DMS79 (cell line): ENCODE data around the gene IMMP2L.

Experiments
- DNase-seq: peaks from one replicate; lab custom pipeline; 2025; lab: John Stamatoyannopoulos, UW

Gene IMMP2L

DNA sequence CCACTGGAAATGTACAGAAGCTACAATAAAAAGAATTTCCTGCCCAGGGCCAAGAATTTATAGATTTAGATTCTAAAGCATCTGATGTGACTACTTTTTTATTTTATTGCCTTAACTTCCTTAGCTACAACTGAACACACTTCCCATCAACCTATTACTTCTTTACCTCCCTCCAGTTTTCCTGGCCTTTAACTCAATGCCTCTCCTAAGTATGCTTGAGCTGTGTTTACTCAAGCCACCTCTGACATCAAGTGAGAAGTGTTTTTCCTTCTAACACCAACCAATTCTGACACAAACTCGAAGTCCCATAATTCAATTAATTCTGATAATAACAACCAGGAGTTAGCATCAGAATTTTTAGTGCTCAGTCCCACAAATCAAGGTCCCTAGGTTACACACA lies 170.0 kb downstream of the IMMP2L start:
- DNase-seq, result no peak

DNA sequence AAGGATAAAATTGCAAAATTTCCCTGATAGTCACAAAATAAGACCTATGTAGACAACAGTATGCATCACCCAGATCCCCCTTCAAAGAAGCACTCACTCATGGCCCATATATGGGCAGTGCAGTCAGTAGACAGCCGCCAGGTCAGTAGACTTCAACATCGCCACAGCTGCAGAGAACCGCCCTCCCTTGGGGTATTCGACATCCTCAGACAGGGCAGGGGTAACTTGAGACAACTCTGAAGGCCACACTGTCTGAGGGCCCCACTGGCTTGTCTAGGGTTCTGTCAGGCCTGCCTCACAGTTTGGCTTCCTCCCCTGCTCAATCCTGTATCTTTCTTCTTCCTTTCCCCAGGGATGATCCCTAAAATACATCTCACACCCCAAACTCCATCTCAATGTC lies 172.3 kb downstream of the IMMP2L start:
- no peak for DNase-seq

DNA sequence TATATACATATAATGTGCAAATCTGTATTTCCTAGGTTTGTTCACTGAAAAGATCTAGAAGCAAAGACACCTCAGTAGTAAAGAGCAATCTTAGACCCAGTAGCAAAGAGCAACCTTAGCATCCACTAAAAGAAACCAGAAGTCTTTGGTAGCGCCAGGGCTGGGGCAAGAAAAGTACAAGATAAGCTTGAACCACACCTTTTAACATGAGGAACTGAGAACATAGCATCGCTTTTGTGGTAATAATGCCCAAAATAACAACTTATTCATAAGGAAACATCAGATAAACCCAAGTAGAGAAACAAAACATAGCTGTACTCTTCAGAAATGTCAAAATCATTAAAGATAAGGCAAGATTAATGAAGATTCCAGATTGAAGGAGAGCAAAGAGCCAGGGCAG lies 173.4 kb downstream of the IMMP2L start:
- DNase-seq, result no peak

DNA sequence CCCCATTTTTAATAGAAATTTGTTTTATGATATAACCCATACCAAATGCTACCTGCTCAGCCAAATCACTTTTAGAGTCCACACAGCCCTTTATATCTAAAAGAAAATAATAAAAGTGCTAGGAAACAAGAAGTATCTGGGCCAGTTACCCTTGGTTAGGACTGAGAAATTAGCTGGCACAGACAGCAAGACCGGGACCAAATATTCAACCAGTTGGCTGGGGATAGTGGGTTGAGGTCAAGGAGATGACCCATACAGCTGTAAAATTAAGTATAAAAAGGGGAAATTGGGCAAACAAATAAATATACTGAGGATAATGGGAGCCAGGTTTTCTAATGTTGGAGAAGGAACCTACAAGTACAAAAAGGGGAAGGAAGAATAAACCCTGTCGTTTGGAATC lies 174.3 kb downstream of the IMMP2L start:
- DNase-seq, result no peak

DNA sequence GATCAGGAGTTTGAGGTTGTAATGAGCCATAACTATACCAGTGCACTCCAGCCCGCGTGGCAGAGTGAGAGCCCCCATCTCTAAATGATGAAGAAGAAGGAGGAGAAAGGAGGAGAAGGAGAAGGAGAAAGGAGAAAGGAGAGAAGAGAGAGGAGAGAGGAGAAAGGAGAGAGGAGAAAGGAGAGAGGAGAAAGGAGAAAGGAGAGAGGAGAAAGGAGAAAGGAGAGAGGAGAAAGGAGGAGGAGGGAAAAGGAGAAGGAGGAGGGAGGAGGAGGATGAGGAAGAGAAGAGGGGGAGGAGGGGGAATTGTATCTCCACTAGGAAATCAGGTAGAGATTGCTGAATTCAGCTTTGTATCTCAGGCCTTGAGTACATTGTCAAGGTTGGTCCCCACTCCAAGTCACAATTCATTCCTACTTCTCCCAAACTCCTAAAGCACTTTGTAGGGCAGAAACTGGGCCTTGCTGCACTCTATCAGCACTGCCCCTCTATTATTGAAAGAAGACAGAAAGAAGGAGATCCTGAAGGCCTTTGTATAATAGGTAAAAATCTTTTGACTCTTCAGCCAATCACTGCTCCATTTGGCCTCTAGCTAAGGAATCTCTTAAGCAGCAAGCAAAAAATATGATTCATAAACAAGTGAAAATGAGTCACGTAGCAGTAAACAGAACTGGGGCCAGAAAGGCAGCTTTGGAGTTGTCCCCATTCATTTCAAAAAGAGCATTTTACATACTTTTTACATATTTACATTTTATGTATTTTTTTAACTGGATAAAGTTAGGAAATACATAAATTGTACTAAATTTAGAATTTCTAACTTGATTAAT lies 178.0 kb downstream of the IMMP2L start:
- no peak for DNase-seq

DNA sequence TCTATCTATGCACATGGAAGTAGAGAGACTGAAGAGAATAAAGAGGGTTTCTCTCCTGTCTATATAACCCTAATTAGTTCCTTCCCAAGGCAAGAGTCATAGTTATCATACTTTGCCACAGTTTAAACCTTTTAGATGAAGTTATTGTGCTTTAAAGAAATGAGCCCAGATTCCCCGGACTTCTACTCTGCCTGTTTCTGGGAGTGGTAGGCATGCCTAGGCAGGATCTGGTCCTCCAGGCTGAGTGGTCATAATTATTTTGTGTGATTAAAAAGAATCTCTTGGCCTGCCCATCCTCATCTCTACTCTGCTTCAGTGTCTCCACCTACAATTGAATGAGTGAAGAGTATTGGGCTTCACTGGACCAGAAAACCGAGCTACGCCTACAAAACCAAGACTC lies 179.2 kb downstream of the IMMP2L start:
- no peak for DNase-seq

DNA sequence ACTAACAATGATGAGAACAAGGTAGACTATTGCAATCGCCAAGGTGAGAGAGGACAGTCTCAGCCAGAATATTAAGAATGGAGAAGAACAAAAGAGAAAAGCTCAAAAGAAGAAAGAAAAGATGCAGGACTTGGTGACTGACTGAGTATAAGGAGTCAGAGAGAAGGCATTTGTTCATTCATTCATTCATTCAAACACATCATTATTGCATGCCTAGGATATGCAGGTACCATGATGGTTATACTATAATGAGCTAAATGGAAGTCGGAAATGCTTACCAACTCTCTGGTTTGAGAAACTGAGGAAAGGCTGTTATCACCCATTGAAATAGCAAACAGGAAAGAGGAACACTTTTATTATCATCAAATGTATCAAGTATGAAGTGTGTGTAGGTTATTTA lies 180.7 kb downstream of the IMMP2L start:
- DNase-seq, result no peak

DNA sequence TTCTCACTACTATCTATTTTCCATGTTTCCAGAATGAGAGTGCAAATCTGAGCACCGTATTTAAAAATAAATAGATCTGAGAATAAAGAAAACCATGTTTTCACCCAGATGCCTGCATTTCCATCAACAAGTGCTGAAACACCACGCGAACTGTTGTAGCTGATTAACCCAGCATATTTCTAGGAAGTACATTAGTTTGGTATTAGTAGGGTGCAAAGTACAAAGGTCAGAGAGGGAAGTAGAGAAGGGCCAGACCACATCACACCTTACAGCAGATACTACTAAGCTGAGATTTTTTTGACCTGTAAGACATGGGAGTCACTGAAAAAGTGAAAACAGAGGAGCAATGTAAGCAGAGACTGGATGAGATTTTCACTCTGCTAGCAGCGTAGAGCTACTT lies 181.3 kb downstream of the IMMP2L start:
- DNase-seq, result no peak

DNA sequence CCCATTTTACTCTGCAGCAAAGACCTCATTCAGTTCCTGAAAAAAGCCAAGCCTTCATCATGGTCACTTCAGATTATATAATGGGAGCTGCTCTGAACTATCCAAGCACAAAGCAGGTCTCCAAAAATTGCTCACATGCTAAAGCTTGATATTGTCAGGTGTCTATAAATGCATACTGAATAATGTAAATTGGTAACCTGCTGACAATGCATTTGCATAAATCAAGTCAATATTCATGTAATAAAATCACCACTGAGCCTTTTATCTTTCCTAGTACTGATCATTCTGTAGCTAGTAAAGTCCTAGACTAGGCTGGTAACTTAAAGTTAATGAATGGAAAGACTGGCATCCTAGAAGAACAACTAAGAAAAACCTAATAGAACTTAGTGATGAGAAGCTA lies 188.3 kb downstream of the IMMP2L start:
- DNase-seq, result no peak

DNA sequence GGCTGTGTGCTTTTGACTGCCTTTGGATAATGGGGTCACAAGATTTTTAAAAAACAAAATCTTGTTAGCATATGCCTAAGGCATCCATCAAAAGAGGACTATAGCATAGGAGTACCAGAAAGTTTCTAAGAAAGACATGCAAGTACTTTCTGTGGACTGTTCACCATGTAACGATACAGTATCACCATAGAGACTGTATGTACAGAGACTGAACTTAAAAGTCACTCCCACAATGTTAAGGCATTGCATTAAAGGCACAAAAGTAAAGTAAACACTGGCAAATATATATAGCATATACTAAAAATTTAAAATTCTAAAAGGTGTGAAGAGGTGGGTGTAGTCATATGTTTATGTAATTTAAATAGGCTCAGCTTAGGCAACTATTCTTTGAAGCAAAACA lies 190.9 kb downstream of the IMMP2L start:
- no peak for DNase-seq

DNA sequence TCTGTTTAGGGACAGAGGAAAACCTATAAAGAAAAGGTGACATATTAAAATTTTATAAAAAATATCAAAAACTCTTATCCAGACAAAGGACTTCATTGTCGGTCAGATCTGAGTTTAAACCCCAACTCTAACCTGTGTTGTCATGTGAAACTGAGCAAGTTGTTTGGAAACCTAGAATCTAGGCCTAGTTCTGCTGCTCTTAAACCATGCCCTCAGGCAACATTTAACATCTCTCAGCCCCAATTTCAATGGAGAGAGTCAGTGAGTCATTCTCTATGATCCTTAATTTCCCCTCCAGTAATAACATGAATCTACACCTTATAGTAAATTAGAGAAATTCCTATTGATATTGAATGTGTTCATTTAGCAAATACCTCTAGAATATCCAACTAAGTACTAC lies 192.3 kb downstream of the IMMP2L start:
- DNase-seq, result no peak

DNA sequence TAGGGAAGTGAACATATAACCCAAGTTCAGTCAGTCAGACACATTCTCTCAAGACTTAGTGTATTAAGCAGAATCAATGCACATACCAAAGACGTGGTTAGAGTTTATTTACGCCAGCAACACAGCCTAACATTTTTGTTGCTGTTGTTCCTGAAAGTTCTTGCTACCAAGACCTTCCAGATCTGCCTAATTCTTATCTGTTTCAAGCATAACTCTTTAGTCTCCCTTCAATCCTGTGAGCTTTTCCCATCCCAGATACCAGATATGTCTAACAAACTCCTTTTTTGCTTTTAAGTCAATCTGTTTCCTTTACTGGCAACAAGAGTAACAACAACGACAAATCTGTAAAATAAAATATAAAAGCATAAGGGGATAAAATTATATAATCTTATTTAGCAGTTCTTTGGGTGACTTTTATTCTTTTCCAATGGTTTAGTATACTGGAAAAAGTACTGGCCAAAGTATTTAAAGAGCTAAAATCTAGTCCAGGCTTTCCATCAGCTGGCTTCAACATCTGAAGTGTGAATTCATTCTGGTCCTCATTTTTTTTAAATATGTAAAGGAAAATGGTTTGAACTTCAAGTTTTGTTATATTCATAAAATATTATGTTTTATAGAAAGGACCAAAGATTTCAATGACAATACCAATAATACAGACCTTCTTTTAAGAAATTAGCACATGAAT lies 193.8 kb downstream of the IMMP2L start:
- no peak for DNase-seq

DNA sequence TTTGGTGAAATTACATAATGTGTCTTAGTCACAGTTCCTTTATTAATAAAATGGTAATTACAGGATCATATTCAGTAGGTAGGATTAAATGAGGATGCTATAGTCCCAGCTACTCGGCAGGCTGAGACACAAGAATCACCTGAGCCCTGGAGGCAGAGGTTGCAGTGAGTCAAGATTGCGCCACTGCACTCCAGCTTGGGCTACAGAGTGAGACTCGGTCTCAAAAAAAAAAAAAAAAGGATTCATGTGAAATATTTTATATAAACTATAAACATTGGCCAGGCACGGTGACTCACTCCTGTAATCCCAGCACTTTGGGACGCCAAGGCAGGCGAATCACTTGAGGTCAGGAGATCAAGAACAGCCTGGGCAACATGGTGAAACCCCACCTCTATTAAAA lies 197.9 kb downstream of the IMMP2L start:
- DNase-seq, result no peak

DNA sequence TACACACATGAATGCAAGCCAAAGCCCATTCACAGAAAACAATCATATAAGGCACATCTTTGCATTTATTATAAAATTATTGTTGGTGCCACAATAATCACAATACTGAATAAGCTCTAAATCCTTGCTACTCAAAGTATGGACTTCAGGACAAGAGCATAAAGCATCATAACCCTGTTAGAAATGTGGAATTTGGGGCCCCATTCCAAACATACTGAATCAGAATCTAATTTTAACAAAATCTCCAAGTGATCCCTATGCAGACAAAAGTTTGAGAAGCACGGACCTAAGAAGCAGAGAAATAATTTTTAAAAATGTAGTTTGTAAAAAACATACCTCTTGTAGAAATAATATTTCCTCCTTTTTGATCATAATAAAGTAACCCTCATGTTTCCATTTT lies 199.2 kb downstream of the IMMP2L start:
- DNase-seq, result no peak

DNA sequence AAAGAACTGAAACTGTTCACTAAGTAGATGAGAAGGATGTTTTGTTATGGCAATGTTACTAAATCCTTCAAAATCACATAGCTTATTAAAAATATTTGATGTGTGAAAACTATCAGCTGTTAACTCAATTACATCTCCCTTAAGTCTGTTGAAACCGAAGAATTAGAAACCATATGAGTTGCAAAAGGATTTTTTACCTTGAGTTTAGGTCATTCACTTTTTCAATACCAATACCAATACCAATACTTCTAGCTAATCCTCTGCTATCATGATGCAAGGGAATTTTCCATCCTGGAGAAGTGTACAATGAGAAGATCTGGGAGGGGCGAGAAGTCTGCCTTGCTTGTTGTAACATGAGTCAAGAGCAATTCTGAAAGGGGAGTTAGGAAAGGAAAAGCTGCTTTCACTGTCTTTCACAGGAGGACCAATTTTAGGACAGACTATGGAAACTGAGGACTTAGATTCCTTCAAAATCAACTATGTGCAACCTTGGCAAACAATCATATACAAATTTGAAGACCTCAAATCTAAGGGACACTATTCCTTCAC lies 199.7 kb downstream of the IMMP2L start:
- DNase-seq, result no peak

DNA sequence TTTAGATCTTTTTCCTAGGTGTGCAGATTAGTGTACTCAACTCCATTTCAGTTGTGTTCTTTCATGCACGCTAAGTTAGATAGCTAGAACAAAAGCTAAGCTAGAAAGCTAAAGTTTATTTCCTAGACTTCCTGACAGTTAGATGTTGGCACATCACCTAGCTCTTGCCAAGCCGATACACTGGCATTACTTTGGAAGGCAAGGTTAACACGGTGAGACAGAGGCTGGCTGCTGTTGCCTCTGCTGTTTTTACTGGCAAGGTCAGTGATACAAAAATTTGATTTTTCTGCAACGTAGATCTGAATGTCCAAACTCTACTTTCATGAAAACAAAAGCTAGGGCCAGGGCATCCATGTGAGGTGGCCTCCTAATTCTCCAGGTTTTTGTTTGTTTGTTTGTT lies 203.4 kb downstream of the IMMP2L start:
- no peak for DNase-seq

DNA sequence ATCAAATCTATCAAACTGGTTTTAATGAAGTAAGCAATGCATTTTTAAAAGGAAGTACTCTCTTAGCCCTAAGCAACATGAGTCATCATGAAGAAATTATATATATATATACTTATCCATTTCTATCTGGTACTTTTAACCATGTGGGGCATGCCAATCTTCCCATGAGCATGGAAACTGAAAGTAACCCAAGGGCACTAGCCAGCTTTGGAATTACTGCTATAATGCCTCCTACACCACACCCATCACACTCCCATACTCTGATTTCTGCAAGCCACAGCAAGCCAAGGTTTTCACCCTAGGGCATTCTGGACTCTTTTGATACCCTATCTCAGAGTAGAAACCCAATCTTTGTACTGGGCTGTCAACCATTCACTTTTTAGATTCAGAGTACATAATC lies 204.6 kb downstream of the IMMP2L start:
- DNase-seq, result no peak

DNA sequence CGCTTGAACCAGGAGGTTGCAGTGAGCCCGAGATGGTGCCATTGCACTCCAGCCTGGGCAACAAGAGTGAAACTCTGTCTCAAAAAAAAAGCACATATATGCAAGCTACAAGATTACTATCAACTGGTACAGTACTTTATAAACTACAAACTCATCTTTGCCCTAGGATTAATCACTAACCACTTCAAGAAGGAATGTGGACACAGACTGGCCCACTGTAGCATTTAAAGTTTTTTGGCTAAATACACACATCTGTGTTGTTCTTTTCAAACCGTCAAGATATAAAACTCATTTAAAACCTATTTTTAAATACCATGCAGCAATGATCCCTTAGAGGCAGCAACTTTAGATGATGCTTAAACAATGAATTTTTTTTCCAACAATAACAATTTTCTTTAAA lies 205.4 kb downstream of the IMMP2L start:
- no peak for DNase-seq

DNA sequence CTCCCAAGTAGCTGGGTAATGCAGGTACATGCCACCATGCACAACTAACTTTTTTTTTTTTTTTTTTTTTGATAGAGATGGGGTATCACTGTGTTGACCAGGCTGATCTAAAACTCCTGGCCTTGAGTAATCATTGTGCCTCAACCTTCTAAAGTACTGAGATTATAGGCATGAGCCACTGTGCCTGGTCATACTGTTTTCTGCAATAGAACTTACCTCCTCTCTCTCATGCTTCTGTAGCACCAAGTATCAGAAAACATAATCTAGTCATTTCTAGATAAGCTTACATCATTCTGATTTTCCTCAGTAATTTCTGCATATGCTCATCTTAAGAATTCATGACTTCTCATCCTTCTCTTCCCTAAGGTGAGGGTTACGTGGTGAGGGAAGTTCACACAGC lies 210.0 kb downstream of the IMMP2L start:
- no peak for DNase-seq

DNA sequence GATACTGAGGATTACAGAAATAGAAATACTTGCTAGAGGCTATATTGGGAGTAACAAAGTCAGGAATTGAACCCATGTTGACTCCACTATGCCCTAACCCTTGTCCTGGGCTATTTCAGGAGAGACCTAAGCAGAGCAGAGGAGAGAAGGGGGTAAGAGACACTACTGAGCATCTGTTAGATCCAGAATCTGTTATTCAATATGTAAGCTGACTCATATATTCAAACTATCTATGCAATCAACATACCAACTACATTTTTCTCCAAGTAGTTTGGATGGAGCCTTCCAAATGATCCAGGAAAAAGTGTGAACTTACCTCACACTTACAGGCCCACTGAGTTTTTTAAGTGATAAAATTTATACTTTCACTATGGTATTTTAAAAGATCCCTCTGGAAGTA lies 216.1 kb downstream of the IMMP2L start:
- no peak for DNase-seq

DNA sequence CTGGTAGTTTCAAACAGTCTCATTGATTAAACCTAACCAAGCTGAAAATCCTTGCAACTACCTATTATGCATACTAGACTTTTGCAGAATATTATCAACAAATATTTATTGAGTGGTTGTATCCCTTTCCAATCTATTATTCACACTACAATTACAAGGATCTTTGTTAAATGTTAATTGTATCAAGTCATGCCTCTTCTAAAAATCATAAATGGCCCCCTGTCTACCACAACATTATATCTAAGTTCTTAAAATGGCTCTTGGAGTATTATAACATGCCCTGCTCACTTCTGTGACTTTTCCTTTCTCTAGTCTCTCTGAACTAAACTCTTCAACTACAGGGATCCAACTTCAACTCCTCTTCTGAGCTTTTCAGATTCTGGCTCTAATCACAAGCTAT lies 219.3 kb downstream of the IMMP2L start:
- no peak for DNase-seq

DNA sequence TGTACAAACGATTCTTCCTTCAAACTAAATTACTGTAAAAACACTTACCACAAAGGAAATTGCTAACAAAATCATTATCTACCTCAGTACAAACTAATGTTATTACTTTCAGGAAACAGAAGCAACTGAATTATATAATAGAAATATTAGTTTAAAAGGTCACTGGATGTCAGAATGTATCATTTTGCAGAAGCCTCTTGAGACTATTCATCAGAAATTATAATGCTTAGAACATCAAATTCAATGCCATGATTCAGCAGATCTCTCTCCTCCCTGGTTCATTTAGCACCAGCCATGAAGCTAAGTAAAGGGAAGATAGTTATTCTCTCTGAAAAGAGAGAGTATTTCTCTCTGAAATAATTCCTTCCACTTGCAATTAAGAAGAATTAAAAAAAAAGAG lies 223.3 kb downstream of the IMMP2L start:
- DNase-seq, result no peak

DNA sequence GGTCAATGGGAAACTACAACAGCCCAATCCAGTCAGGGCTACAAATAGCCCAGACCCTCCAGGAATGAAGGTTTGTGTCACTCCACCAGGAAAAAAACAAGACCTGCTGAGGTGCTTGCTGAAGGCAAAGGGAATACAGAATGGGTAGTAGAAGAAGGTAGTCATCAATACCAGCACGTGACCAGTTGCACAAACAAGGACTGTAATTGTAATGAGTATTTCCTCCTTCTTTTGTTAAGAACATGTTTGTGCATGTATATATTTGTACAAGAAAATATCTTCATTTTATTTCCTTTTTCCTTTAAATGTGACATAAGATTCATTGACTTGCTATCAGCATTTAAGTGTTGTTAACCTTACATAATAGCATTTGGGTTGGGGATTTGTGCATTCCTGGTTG lies 229.3 kb downstream of the IMMP2L start:
- DNase-seq, result no peak

DNA sequence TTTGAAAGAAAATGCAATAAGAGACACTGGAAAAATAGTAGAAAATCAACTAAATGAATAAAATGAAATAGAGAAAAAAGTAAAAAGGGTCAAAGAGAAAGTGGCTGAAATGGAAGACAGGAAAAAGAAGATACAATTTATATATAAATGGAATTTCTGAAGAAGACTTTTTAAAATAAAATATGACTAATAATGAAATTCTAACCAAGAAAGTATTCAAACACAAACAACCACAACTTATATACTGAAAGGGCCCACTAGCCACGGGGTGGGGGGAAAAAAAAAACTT lies 232.1 kb downstream of the IMMP2L start:
- no peak for DNase-seq
